GM18867 (cell line): Measurements from ENCODE around the gene DUSP6.

Experiments
- ATAC-seq: cut with Tn5 transposase; IDR thresholded peaks from one replicate; pipeline ENCODE4 v1.9.1; 2021; ENCODE audit warnings: mild to moderate bottlenecking, moderate library complexity; ENCODE audit not compliant: unreplicated experiment

DUSP6 gene

GRCh38 chr12:89376202-89376529 is 23.9 kb upstream of the DUSP6 start:
- no peak for ATAC-seq

GRCh38 chr12:89373763-89374572 is 21.7 kb upstream of the DUSP6 start:
- ATAC-seq, result no peak

- no peak for ATAC-seq
Measured at GRCh38 chr12:89372584-89373370, 20.5 kb upstream of the DUSP6 start.

- ATAC-seq, result no peak
Measured at GRCh38 chr12:89370850-89371249, 18.5 kb upstream of the DUSP6 start.

- ATAC-seq, result no peak
Measured at GRCh38 chr12:89370421-89370831, 18.1 kb upstream of the DUSP6 start.

GRCh38 chr12:89369166-89369565 is 16.9 kb upstream of the DUSP6 start:
- ATAC-seq, result no peak

- no peak for ATAC-seq
Measured at GRCh38 chr12:89368391-89368790, 16.1 kb upstream of the DUSP6 start.

- ATAC-seq, result no peak
Measured at GRCh38 chr12:89366676-89367364, 14.5 kb upstream of the DUSP6 start.

GRCh38 chr12:89364631-89365030 is 12.3 kb upstream of the DUSP6 start:
- ATAC-seq, result no peak

GRCh38 chr12:89364058-89364457 is 11.8 kb upstream of the DUSP6 start:
- ATAC-seq, result no peak

GRCh38 chr12:89363582-89363981 is 11.3 kb upstream of the DUSP6 start:
- ATAC-seq, result no peak

- ATAC-seq, result no peak
Measured at GRCh38 chr12:89363084-89363483, 10.8 kb upstream of the DUSP6 start.

GRCh38 chr12:89359615-89360014 is 7.3 kb upstream of the DUSP6 start:
- ATAC-seq, result no peak

- no peak for ATAC-seq
Measured at GRCh38 chr12:89358805-89359204, 6.5 kb upstream of the DUSP6 start.

GRCh38 chr12:89357297-89357730 is 5.0 kb upstream of the DUSP6 start:
- no peak for ATAC-seq

GRCh38 chr12:89356069-89356665 is 3.9 kb upstream of the DUSP6 start:
- ATAC-seq, result no peak

- no peak for ATAC-seq
Measured at GRCh38 chr12:89355243-89356068, 3.2 kb upstream of the DUSP6 start.

- no peak for ATAC-seq
Measured at GRCh38 chr12:89354612-89355067, 2.3 kb upstream of the DUSP6 start.

GRCh38 chr12:89353823-89354611 is 1.7 kb upstream of the DUSP6 start:
- no peak for ATAC-seq
